ENCODE results near the gene ASIC5. TPM values are rescaled to one million over a fixed set of nuclear protein-coding genes. Genes with fewer than 3 reads are reported as not detected.

ASIC5 gene
- total RNA-seq, 4 donors from 2014 or later, result not detected

GRCh38 chr4:155849042-155849441, 17.0 kb downstream of the ASIC5 start:
- Histone ChIP-seq H3K27me3 (no peaks in the 10 kb centered on the region), H3K36me3 (no peaks in the 10 kb centered on the region), H3K4me1 (no peaks in the 10 kb centered on the region), H3K27ac (no peak overlapping the region), H3K4me3 (no peak overlapping the region), H3K9me3 (no peaks in the 10 kb centered on the region)
- 83 to 84% methylated on average over 3 to 4 of the region's 4 CpGs for WGBS, 2 donors (ENCODE audit: low coverage in 1 of 2)
- ATAC-seq, result no peak
- TF ChIP-seq CTCF (IDR thresholded peaks at IDR 0.05), result no peak
- no peak for TF ChIP-seq EP300 (IDR thresholded peaks at IDR 0.05)
- no peak for TF ChIP-seq POLR2AphosphoS5 (IDR thresholded peaks at IDR 0.05)
- TF ChIP-seq POLR2A (IDR thresholded peaks at IDR 0.05), result no peak

GRCh38 chr4:155846929-155847328, 19.1 kb downstream of the ASIC5 start:
- Histone ChIP-seq H3K4me3 (no peak overlapping the region), H3K9me3 (no peaks in the 10 kb centered on the region), H3K27ac (no peak overlapping the region), H3K36me3 (no peaks in the 10 kb centered on the region), H3K4me1 (no peaks in the 10 kb centered on the region), H3K27me3 (no peaks in the 10 kb centered on the region)
- no peak for ATAC-seq
- TF ChIP-seq EP300 (IDR thresholded peaks at IDR 0.05), result no peak
- TF ChIP-seq CTCF (IDR thresholded peaks at IDR 0.05), result no peak
- TF ChIP-seq POLR2A (IDR thresholded peaks at IDR 0.05), result no peak
- no peak for TF ChIP-seq POLR2AphosphoS5 (IDR thresholded peaks at IDR 0.05)

- Histone ChIP-seq H3K27me3 (no peaks in the 10 kb centered on the region), H3K27ac (no peak overlapping the region), H3K4me3 (no peak overlapping the region), H3K36me3 (no peaks in the 10 kb centered on the region), H3K4me1 (no peaks in the 10 kb centered on the region), H3K9me3 (no peaks in the 10 kb centered on the region)
- no peak for TF ChIP-seq POLR2AphosphoS5 (IDR thresholded peaks at IDR 0.05)
- no peak for TF ChIP-seq POLR2A (IDR thresholded peaks at IDR 0.05)
- TF ChIP-seq CTCF (IDR thresholded peaks at IDR 0.05), result no peak
- TF ChIP-seq EP300 (IDR thresholded peaks at IDR 0.05), result no peak
- ATAC-seq, result no peak
Measured at GRCh38 chr4:155842080-155842479, 24.0 kb downstream of the ASIC5 start.

- no peak for ATAC-seq
- no peak overlapping the region for H3K4me3 ChIP-seq
Measured at GRCh38 chr4:155837203-155837796, 28.8 kb downstream of the ASIC5 start.

More at GRCh38 chr4:155837203-155837796, 28.8 kb downstream of the ASIC5 start:
- Histone ChIP-seq H3K36me3 (no peaks in the 10 kb centered on the region), H3K27me3 (no peaks in the 10 kb centered on the region), H3K9me3 (no peaks in the 10 kb centered on the region), H3K27ac (no peak overlapping the region), H3K4me1 (no peaks in the 10 kb centered on the region)
- 71 to 88% methylated on average over 1 of the region's 1 CpG for WGBS, 2 donors (ENCODE audit: low coverage in 1 of 2)
- no peak for TF ChIP-seq POLR2AphosphoS5 (IDR thresholded peaks at IDR 0.05)
- TF ChIP-seq CTCF (IDR thresholded peaks at IDR 0.05), result no peak
- TF ChIP-seq POLR2A (IDR thresholded peaks at IDR 0.05), result no peak
- TF ChIP-seq EP300 (IDR thresholded peaks at IDR 0.05), result no peak
